HG02759 (cell line): ENCODE measurements around the gene DUSP3.
A peak's percentile ranks its signal among the peaks of the same experiment; 100 is the strongest.

Source experiments
- ATAC-seq: cut with Tn5 transposase; IDR thresholded peaks from one replicate; pipeline ENCODE4 v1.9.1; 2021; ENCODE audit warnings: mild to moderate bottlenecking, moderate library complexity; ENCODE audit not compliant: unreplicated experiment

DUSP3 gene

DNA sequence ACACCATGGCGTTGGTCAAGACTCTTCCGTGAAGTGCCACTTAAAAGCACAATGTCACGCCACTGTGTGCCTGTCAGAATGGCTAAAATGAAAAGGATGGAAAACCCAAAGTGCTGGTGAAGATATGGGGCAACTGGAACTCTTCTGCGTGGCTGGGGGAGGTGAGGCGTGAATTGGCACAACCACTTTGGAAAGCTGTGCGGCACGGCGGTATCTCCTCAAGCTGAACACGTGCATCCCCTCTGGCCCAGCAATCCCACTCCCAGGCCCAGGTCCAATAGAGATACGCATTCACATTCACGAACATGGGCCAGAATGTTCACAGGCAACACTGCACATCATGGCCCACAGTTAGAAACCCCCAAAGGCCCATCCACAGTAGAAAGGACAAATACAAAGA is 8.9 kb downstream of the DUSP3 start:
- no peak for ATAC-seq

DNA sequence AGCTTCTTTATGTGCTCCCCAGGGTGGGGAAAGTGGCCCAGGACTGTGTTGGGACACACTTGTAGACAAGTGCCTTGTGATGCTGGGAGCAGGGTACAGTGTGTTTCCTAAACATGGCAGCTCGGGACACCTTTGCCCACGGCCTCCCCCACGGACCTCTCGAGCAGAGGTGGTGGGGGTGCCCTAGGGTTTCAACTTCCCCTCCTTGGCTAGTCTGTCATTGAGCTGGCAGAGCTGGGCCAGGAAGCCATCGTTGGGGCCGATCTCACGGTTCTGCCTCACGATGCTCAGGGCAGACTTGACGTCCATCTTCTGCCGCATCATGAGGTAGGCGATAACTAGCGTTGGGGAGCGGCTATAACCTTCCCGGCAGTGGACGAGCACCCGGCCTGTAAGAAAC is 9.4 kb downstream of the DUSP3 start:
- no peak for ATAC-seq

- ATAC-seq: no peak
Measured at GRCh38 chr17:43768943-43769342, 9.8 kb downstream of the DUSP3 start.

DNA sequence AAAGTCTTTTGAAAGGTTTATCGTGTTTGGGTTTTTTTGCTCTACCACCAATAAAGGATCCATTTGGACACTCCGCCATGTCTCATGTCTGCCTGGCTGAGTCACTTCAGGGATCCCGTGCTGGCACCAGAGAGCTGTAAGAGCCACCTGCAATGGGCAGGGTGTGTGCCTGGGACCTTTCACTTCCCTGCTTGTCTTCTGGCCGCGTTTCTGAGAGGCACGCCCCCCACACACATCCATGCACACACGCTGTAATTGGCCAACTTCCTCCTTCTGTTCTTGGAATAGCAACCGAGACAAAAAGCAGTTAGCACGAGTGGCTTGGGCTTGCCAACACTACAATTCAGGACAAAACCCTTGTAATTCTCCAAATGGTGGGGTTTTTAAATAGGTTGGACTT is 10.4 kb downstream of the DUSP3 start:
- ATAC-seq: no peak

DNA sequence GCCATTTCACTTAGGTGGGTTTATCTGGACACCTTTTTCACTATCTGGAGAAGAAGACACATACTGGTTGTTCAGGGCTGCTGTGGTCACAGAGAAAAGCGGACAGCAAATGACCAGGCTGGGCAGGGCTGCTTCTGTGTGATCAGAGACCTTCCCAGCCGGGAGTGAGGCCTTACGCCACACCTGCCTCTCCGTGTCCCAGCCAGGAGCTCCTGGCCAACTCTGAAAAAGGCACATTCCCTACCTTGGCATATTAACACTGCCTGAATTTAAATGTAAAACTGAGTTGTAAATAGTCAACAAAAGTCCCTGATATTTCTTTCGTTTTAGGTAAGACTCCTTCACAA is 11.1 kb downstream of the DUSP3 start:
- ATAC-seq: no peak

GRCh38 chr17:43767053-43767712 is 11.6 kb downstream of the DUSP3 start:
- ATAC-seq: no peak

GRCh38 chr17:43766413-43767052 is 12.2 kb downstream of the DUSP3 start:
- no peak for ATAC-seq

DNA sequence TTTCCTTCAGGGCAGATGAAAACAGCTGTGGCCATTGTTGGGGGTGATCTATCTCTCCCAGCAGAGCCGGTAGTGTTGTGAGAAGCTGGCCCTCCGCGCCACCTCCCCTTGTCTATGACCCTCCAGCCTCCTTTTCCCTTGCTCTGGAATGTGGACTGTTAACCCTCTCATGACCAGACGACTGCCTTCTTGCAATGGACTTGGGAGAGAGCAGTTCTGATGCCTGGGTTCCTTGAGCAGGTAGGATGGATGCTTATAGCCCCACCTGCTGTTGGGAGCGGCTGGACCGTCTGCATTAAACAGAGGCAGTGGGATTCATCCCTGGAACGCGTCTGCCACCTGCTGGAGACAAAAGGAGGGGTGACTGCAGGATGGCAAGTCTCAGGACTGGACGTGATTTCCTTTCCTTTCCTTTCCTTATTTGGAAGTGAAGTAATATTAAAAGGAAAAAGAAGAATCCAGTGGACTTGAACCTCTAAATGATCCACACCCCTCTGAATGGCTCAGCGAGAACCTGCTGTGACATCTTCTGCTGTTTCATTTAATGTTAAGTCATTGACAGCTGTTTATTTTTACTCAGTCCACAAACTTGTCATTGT is 18.4 kb downstream of the DUSP3 start:
- ATAC-seq: peak; percentile 50

- ATAC-seq: no peak
Measured at GRCh38 chr17:43759836-43760235, 18.9 kb downstream of the DUSP3 start.

DNA sequence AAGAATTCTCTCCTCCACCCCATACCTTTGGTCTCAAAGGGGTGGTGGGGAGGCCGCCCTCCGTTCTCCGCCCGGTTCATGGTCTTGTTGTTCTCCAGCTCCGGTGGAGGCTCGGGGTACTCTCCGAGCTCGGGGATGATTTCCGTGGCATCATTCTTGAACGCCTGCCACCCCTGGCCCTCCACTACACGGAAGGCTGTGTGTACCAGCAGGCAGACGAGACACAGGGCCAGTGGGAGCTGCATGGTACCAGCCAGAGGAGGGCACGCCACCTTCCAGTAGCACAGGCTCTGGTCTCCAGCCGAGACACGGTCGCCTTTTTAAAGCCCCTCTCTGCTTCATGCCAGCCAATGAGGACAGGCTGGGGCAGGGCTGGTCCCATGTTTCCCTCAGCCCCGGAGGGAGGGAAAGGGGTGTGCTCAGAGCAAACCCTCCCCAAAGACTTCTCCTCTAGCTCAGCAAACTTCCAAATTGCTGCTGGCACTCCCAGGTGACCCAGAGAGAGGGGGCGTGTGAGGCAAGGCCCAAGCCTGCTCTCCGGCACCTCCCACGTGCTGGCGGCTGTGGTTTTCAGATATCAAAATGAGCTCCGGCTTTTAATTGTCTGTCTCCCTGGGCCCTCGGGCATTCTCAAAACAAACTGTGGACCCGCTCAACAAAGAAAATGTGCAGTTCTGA is 20.1 kb downstream of the DUSP3 start, which contains the start of gene SOST:
TSS of gene SOST (minus strand) at position 295 of the 678 bp plus-strand sequence. CDS start at position 245, 50 bp downstream.
- no peak for ATAC-seq

GRCh38 chr17:43758086-43758485 is 20.7 kb downstream of the DUSP3 start:
- no peak for ATAC-seq

DNA sequence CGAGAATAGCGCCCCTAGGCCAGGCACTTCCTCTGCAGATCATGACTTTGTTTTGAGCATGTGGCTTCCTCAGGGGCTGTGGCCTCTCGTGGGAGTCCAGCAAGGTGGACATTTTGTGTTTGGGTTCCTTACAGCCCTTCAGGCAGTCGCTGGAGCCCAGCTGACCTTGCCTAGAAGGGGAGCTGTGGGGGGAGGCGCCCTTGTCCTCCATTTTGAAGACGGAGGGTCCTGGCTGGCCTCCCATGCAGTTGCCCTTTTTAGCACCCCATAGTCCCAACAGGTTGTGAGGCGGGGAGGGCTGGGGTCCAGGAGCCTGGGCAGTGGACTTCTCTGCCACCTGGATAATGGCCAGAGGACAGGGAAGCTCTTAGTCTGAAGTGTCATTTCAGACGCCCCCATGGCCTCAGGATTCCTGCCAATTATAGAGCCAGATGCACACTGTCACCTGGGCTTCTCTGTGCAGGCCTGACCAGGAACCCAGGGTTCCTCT is 21.6 kb downstream of the DUSP3 start:
- ATAC-seq: no peak

- no peak for ATAC-seq
Measured at GRCh38 chr17:43756201-43756600, 22.6 kb downstream of the DUSP3 start.

GRCh38 chr17:43755389-43755875 is 23.3 kb downstream of the DUSP3 start:
- ATAC-seq: no peak

DNA sequence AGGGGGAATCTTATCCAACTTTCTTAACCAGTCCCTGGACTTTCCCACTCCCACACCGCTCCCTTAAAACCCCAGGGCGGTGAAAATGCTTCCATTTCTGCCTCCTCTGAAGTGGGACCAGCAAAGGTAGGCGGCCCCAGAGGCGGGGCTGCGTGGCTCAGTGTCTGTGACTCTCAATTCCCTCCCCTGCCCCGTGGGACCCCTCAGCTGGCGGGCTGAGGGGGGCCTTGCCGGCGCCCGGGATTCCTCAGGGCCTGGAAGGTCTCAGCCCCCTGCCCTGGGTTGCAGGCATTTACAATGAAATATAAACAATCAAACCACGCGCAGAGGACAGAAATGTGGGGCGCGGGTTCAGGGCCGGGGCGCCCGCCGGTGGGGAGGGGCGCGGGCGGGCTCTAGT is 23.8 kb downstream of the DUSP3 start:
- ATAC-seq: no peak

GRCh38 chr17:43753493-43754129 is 25.2 kb downstream of the DUSP3 start:
- no peak for ATAC-seq

- ATAC-seq: no peak
Measured at GRCh38 chr17:43750153-43750552, 28.6 kb downstream of the DUSP3 start.

GRCh38 chr17:43745541-43745940 is 33.2 kb downstream of the DUSP3 start:
- no peak for ATAC-seq

DNA sequence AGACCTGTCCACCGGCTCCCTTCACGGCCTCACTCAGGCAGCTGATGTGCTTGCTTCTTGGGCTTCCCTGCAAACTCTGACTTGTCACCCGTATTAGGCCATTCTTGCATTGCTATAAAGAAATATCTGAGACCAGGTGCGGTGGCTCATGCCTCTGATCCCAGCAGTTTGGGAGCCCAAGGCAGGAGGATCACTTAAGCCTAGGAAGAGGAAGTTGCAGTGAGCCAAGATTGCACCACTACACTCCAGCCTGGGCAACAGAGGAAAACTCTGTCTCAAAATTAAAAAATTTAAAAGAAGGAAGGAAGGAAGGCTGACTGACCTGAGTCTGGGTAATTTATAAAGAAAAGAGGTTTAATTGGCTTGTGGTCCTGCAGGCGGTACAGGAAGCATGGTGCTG is 37.1 kb downstream of the DUSP3 start:
- no peak for ATAC-seq

GRCh38 chr17:43740541-43740940 is 38.2 kb downstream of the DUSP3 start:
- ATAC-seq: no peak

GRCh38 chr17:43737722-43738121 is 41.1 kb downstream of the DUSP3 start:
- no peak for ATAC-seq
